Panc1 (cell line): ENCODE results near the gene BEGAIN. TPM values are rescaled to one million over a fixed set of nuclear protein-coding genes. Genes with fewer than 3 reads are reported as not detected.

Experiments used
- ATAC-seq: fragments of 200-7000 bp; cut with Tn5 transposase; 2 replicates; pipeline ENCODE4 v1.9.1; 2020; ENCODE audit warnings: mild to moderate bottlenecking, moderate library complexity
- BruUV-seq: library from RNA; stranded (reverse); fragments of 400-500 nt; replicated peaks from 2 replicates; lab custom pipeline; 2021; lab: Mats Ljungman, UMichigan
- CTCF ChIA-PET: fragments of 300-600 bp; sonication (Branson Sonifier 250); formaldehyde crosslinking; loops from one replicate; lab custom pipeline; 2022; ENCODE audit warnings: antibody characterized with exemption; lab: Charles Lee
- POLR2A ChIA-PET: fragments of 300-600 bp; sonication (Branson Sonifier 250); formaldehyde crosslinking; loops from one replicate; lab custom pipeline; 2022; ENCODE audit warnings: antibody characterized with exemption; lab: Charles Lee
- DNase-seq: peaks from one replicate; pipeline ENCODE4 v3.0.0-alpha.2; 2010; ENCODE audit warnings: low read depth, low spot score
- H3K27ac ChIP-seq: 2 replicates; pipeline ENCODE4 v1.5.1; 2011; ENCODE audit warnings: mild to moderate bottlenecking, low read length, inconsistent platforms
- H3K27me3 ChIP-seq: fragments of 200-500 bp; sonication (Bioruptor generic); 2 replicates; pipeline ENCODE4 v1.6.0; 2014; ENCODE audit warnings: low read length, inconsistent platforms; ENCODE audit not compliant: control insufficient read depth, insufficient read depth
- H3K36me3 ChIP-seq: fragments of 200-500 bp; sonication (Bioruptor generic); 2 replicates; pipeline ENCODE4 v1.5.1; 2014; ENCODE audit warnings: inconsistent platforms, mild to moderate bottlenecking, low read length, moderate library complexity; ENCODE audit not compliant: control insufficient read depth, insufficient read depth
- H3K4me1 ChIP-seq: 2 replicates; pipeline ENCODE4 v1.5.1; 2011; ENCODE audit warnings: inconsistent platforms, mild to moderate bottlenecking, low read length, moderate library complexity; ENCODE audit not compliant: control insufficient read depth, insufficient read depth
- H3K4me3 ChIP-seq, 2 experiments: 2 replicates each; pipeline ENCODE4 v1.5.1; 2011 to 2012; ENCODE audit warnings: low read depth in 2 of 2, low read length in 2 of 2, mild to moderate bottlenecking in 2 of 2, inconsistent platforms in 1 of 2, moderate library complexity in 1 of 2
- H3K9me3 ChIP-seq: fragments of 200-500 bp; sonication (Bioruptor generic); 2 replicates; pipeline ENCODE4 v1.5.1; 2014; ENCODE audit warnings: low read depth, mild to moderate bottlenecking, inconsistent platforms, low read length, moderate library complexity; ENCODE audit not compliant: control insufficient read depth, insufficient read depth
- POLR2AphosphoS5 ChIP-seq: IDR thresholded peaks from 2 replicates; pipeline ENCODE4 v1.6.1; 2012; ENCODE audit warnings: mild to moderate bottlenecking, low read depth, low read length, moderate library complexity
- SIN3A ChIP-seq: IDR thresholded peaks from 2 replicates; pipeline ENCODE4 v1.6.1; 2012; ENCODE audit warnings: low read depth, mild to moderate bottlenecking, low read length, moderate library complexity, borderline replicate concordance; ENCODE audit not compliant: insufficient read depth
- TCF7L2 ChIP-seq: IDR thresholded peaks from 2 replicates; pipeline ENCODE4 v1.6.1; 2011; ENCODE audit warnings: mild to moderate bottlenecking, low read depth, low read length, inconsistent platforms
- in situ Hi-C: cut with HindIII; loops from 2 replicates; pipeline ENCODE4 v1.10.0; 2016; ENCODE audit warnings: low sequenced_read_pairs, low pct_unique_long_range_greater_than_20kb
- intact Hi-C: fragments of 100-400 bp; cut with micrococcal nuclease; formaldehyde crosslinking; loops from one replicate; pipeline ENCODE4 v1.10.0; 2022; ENCODE audit not compliant: unreplicated experiment
- total RNA-seq: library from RNA; stranded (reverse); gene quantifications from one replicate; pipeline ENCODE4 v1.2.1, GENCODE V29; 2021; ENCODE audit not compliant: unreplicated experiment
- TF ChIP-seq, protein P1 (sequence below), 2 experiments: IDR thresholded peaks; 2 replicates each; pipeline ENCODE4 v1.6.1; 2011 to 2012; ENCODE audit warnings: low read depth in 2 of 2, control low read depth in 1 of 2, low read length in 1 of 2, mild to moderate bottlenecking in 1 of 2, moderate library complexity in 1 of 2; ENCODE audit not compliant: insufficient read depth in 1 of 2
- TF ChIP-seq, protein P2 (sequence below): fragments of 450-650 bp; IDR thresholded peaks from 2 replicates; pipeline ENCODE4 v1.5.1; 2017; ENCODE audit warnings: mild to moderate bottlenecking

The BEGAIN gene
- total RNA-seq, 1 experiment from 2014 or later, result 26.5 TPM

DNA sequence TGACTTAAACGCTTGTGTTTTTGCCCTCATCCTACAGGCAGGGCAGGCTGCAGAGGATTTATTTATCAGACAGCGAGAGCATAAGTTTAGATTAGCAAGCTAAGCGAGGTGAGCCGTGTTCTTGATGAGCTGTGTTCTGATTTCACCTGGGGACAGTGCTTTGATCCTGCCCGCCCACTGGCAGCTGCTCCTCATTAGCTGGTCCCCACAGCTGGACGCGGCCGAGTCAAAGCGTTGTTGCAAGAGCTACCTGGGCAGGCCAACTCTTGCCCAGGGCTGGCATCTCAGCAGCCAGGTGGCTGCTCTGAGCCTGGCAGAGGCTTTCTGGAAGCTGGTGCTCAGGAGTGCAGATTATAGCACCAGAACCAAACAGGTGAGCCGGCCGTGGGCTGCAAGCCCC lies 46.8 kb upstream of the BEGAIN start:
- Histone ChIP-seq H3K9me3 (no peaks in the 10 kb centered on the region), H3K4me1 (no peaks in the 10 kb centered on the region), H3K27ac (no peak overlapping the region), H3K27me3 (no peaks in the 10 kb centered on the region), H3K36me3 (no peaks in the 10 kb centered on the region), H3K4me3 (no peak overlapping the region)
- intact Hi-C loops, result no loop called here
- no peak for TF ChIP-seq TCF7L2
- TF ChIP-seq, protein P1, sequence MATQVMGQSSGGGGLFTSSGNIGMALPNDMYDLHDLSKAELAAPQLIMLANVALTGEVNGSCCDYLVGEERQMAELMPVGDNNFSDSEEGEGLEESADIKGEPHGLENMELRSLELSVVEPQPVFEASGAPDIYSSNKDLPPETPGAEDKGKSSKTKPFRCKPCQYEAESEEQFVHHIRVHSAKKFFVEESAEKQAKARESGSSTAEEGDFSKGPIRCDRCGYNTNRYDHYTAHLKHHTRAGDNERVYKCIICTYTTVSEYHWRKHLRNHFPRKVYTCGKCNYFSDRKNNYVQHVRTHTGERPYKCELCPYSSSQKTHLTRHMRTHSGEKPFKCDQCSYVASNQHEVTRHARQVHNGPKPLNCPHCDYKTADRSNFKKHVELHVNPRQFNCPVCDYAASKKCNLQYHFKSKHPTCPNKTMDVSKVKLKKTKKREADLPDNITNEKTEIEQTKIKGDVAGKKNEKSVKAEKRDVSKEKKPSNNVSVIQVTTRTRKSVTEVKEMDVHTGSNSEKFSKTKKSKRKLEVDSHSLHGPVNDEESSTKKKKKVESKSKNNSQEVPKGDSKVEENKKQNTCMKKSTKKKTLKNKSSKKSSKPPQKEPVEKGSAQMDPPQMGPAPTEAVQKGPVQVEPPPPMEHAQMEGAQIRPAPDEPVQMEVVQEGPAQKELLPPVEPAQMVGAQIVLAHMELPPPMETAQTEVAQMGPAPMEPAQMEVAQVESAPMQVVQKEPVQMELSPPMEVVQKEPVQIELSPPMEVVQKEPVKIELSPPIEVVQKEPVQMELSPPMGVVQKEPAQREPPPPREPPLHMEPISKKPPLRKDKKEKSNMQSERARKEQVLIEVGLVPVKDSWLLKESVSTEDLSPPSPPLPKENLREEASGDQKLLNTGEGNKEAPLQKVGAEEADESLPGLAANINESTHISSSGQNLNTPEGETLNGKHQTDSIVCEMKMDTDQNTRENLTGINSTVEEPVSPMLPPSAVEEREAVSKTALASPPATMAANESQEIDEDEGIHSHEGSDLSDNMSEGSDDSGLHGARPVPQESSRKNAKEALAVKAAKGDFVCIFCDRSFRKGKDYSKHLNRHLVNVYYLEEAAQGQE (IDR thresholded peaks at IDR 0.05; ENCODE audit: insufficient read depth in 1 of 2, low read depth in 2 of 2, low read length in 1 of 2), result no peak
- TF ChIP-seq POLR2AphosphoS5, result no peak
- no peak for TF ChIP-seq SIN3A
- TF ChIP-seq, protein P2, sequence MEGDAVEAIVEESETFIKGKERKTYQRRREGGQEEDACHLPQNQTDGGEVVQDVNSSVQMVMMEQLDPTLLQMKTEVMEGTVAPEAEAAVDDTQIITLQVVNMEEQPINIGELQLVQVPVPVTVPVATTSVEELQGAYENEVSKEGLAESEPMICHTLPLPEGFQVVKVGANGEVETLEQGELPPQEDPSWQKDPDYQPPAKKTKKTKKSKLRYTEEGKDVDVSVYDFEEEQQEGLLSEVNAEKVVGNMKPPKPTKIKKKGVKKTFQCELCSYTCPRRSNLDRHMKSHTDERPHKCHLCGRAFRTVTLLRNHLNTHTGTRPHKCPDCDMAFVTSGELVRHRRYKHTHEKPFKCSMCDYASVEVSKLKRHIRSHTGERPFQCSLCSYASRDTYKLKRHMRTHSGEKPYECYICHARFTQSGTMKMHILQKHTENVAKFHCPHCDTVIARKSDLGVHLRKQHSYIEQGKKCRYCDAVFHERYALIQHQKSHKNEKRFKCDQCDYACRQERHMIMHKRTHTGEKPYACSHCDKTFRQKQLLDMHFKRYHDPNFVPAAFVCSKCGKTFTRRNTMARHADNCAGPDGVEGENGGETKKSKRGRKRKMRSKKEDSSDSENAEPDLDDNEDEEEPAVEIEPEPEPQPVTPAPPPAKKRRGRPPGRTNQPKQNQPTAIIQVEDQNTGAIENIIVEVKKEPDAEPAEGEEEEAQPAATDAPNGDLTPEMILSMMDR, result no peak
- ATAC-seq (no peak), DNase-seq (no peak)
- POLR2A ChIA-PET, result no interaction called here
- BruUV-seq, result no TSS peak
- in situ Hi-C loops, result no loop called here
- CTCF ChIA-PET, result no interaction called here

DNA sequence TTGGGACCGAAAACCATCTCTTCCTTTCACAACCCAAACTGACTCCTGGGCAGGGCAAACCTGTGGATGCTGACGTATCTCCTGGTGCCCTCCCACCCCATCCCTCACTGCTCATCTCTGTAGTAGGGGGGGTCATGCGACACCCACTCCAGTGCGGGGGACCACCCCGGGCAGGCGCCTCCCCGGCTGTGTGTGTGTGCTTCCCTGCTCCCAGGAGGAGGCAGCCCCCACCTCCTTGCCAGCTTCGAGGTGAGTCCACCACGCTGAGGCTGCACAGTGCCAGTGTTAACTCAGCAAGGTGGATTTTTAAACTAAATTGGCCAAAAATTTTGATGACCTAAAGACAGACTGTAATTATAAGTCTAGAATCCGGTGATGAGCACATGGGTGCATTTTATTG lies 46.2 kb upstream of the BEGAIN start:
- Histone ChIP-seq H3K36me3 (no peaks in the 10 kb centered on the region), H3K4me1 (no peaks in the 10 kb centered on the region), H3K9me3 (no peaks in the 10 kb centered on the region), H3K4me3 (no peak overlapping the region), H3K27ac (no peak overlapping the region), H3K27me3 (no peaks in the 10 kb centered on the region)
- TF ChIP-seq, protein P1 (IDR thresholded peaks at IDR 0.05; ENCODE audit: insufficient read depth in 1 of 2, low read depth in 2 of 2, low read length in 1 of 2), result no peak
- no peak for TF ChIP-seq POLR2AphosphoS5
- no peak for TF ChIP-seq TCF7L2
- TF ChIP-seq, protein P2, result no peak
- no peak for TF ChIP-seq SIN3A
- in situ Hi-C loops, result no loop called here
- DNase-seq (no peak), ATAC-seq (no peak)
- intact Hi-C loops, result no loop called here
- BruUV-seq, result no TSS peak
- CTCF ChIA-PET, result interaction anchor here (0.6 kb wide), 1 partner anchor 90 kb away, joined by 5 read pairs; no protein-coding TSS in a partner anchor
- POLR2A ChIA-PET, result no interaction called here
